ENCODE results near the gene SELENON. TPM values are rescaled to one million over a fixed set of nuclear protein-coding genes. Genes with fewer than 3 reads are reported as not detected.

Gene SELENON
- total and polyA plus RNA-seq, 9 of the 15 experiments (the other 6 are each of a cell fraction or from before 2014, with no cell fraction given) = 0.43 to 26.7 (median 7.0) TPM

DNA sequence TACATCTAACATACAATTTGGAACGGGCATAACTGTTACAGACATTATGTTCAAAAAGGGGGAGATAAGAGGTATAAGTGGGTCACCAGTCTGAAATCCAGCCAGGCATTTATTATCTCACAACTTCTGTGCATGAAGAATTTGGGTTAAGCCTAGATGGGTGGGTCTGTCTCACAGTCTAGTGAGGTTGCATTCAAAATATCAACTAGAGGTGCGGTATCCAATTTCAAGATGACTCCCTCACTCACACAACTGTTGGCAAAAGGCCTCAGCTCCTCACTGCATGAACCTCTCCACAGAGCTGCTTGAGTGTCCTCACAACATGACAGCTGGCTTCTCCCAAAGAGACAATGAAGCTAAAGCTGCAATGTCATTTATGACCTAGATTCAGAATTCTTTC lies 54.6 kb downstream of the SELENON start (continued):
- TF ChIP-seq, protein P1, sequence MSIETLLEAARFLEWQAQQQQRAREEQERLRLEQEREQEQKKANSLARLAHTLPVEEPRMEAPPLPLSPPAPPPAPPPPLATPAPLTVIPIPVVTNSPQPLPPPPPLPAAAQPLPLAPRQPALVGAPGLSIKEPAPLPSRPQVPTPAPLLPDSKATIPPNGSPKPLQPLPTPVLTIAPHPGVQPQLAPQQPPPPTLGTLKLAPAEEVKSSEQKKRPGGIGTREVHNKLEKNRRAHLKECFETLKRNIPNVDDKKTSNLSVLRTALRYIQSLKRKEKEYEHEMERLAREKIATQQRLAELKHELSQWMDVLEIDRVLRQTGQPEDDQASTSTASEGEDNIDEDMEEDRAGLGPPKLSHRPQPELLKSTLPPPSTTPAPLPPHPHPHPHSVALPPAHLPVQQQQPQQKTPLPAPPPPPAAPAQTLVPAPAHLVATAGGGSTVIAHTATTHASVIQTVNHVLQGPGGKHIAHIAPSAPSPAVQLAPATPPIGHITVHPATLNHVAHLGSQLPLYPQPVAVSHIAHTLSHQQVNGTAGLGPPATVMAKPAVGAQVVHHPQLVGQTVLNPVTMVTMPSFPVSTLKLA (conservative IDR thresholded peaks at IDR 0.05) = 0 out of 4 replicates have a peak, but pooled peaks of 1 of the 2 experiments have one; percentile 21
- 0 out of 2 replicates have a peak, but pooled peaks have one; percentile 33 for TF ChIP-seq EP400 (IDR thresholded peaks at IDR 0.05)
- TF ChIP-seq PHF8 (IDR thresholded peaks at IDR 0.05; ENCODE audit: borderline replicate concordance, low read length) = no peak
- no peak for TF ChIP-seq DACH1 (IDR thresholded peaks at IDR 0.05; ENCODE audit: partially characterized antibody)
- TF ChIP-seq ZNF263 (CRISPR knock-in tag; IDR thresholded peaks at IDR 0.05; ENCODE audit: borderline replicate concordance) = no peak
- no peak for TF ChIP-seq PHB2 (IDR thresholded peaks at IDR 0.05; ENCODE audit: low read depth)
- no peak for TF ChIP-seq ZNF3 (CRISPR knock-in tag; IDR thresholded peaks at IDR 0.05)
- no peak for TF ChIP-seq JUN (IDR thresholded peaks at IDR 0.05; ENCODE audit: borderline replicate concordance, low read depth, low read length)
- TF ChIP-seq JUN (CRISPR knock-in tag; IDR thresholded peaks at IDR 0.05; ENCODE audit: borderline replicate concordance) = no peak
- 0 out of 2 replicates have a peak, but pooled peaks have one; percentile 29 for TF ChIP-seq SMAD4 (CRISPR knock-in tag; conservative IDR thresholded peaks at IDR 0.05)
- peak; percentile 62 for TF ChIP-seq CBFA2T3 (IDR thresholded peaks at IDR 0.05)
- TF ChIP-seq, protein P2, sequence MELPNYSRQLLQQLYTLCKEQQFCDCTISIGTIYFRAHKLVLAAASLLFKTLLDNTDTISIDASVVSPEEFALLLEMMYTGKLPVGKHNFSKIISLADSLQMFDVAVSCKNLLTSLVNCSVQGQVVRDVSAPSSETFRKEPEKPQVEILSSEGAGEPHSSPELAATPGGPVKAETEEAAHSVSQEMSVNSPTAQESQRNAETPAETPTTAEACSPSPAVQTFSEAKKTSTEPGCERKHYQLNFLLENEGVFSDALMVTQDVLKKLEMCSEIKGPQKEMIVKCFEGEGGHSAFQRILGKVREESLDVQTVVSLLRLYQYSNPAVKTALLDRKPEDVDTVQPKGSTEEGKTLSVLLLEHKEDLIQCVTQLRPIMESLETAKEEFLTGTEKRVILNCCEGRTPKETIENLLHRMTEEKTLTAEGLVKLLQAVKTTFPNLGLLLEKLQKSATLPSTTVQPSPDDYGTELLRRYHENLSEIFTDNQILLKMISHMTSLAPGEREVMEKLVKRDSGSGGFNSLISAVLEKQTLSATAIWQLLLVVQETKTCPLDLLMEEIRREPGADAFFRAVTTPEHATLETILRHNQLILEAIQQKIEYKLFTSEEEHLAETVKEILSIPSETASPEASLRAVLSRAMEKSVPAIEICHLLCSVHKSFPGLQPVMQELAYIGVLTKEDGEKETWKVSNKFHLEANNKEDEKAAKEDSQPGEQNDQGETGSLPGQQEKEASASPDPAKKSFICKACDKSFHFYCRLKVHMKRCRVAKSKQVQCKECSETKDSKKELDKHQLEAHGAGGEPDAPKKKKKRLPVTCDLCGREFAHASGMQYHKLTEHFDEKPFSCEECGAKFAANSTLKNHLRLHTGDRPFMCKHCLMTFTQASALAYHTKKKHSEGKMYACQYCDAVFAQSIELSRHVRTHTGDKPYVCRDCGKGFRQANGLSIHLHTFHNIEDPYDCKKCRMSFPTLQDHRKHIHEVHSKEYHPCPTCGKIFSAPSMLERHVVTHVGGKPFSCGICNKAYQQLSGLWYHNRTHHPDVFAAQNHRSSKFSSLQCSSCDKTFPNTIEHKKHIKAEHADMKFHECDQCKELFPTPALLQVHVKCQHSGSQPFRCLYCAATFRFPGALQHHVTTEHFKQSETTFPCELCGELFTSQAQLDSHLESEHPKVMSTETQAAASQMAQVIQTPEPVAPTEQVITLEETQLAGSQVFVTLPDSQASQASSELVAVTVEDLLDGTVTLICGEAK (IDR thresholded peaks at IDR 0.05) = 0 out of 2 replicates have a peak, but pooled peaks have one; percentile 1
- TF ChIP-seq, protein P2 (CRISPR knock-in tag; IDR thresholded peaks at IDR 0.05) = no peak
- TF ChIP-seq, protein P3, sequence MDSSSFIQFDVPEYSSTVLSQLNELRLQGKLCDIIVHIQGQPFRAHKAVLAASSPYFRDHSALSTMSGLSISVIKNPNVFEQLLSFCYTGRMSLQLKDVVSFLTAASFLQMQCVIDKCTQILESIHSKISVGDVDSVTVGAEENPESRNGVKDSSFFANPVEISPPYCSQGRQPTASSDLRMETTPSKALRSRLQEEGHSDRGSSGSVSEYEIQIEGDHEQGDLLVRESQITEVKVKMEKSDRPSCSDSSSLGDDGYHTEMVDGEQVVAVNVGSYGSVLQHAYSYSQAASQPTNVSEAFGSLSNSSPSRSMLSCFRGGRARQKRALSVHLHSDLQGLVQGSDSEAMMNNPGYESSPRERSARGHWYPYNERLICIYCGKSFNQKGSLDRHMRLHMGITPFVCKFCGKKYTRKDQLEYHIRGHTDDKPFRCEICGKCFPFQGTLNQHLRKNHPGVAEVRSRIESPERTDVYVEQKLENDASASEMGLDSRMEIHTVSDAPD (CRISPR knock-in tag; IDR thresholded peaks at IDR 0.05) = no peak
- TF ChIP-seq XRCC3 (IDR thresholded peaks at IDR 0.05) = no peak
- no peak for TF ChIP-seq CBX3 (IDR thresholded peaks at IDR 0.05; ENCODE audit: borderline replicate concordance in 1 of 2, low read length in 2 of 2)
- no peak for TF ChIP-seq ZNF316 (IDR thresholded peaks at IDR 0.05)
- TF ChIP-seq CHD2 (IDR thresholded peaks at IDR 0.05; ENCODE audit: low read depth, low read length) = no peak
- no peak for TF ChIP-seq SETDB1 (IDR thresholded peaks at IDR 0.05; ENCODE audit: low read length)

Data from K562 (cell line).